Vagina (tissue), 2 donors: ENCODE measurements around the gene FUT1.

Source experiments
- POLR2A ChIP-seq, 2 donors: fragments of 450-650 bp; IDR thresholded peaks; one replicate each; pipeline ENCODE4 v1.6.1; 2017; ENCODE audit warnings: antibody characterized with exemption in 2 of 2, mild to moderate bottlenecking in 2 of 2, moderate library complexity in 2 of 2
- POLR2AphosphoS5 ChIP-seq, 2 donors: sonication (generic); formaldehyde crosslinking; IDR thresholded peaks; one replicate each; pipeline ENCODE4 v1.9.0; 2017; ENCODE audit warnings: antibody characterized with exemption in 2 of 2, mild to moderate bottlenecking in 2 of 2, low read depth in 1 of 2; ENCODE audit not compliant: insufficient read depth in 1 of 2
- TF ChIP-seq, protein P1 (sequence below), 3 experiments: fragments of 450-650 bp in 2 of 3; fragments of 200-600 bp in 1 of 3; sonication (generic) in 1 of 3; IDR thresholded peaks; one replicate each; pipeline ENCODE4 v1.5.1; 2017 to 2019; ENCODE audit warnings: antibody characterized with exemption in 3 of 3, mild to moderate bottlenecking in 2 of 3, moderate library complexity in 2 of 3

DNA sequence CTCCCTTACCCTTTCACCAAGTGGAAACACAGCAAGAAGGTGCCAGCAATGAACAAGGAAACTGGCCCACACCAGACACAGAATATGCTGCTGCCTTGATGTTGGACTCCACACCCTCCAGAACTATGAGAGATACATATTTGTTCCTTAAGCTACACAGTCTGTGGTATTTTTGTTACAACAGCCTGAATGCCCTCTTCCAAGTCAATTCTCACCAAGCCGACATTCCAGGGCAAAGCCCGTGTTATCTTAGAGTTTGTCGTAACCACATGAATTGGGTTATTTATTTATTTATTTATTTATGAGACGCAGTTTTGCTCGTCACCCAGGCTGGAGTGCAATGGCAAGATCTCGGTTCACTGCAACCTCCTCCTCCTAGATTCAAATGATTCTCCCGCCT, 17.8 kb upstream of the FUT1 start:
- TF ChIP-seq, protein P1, sequence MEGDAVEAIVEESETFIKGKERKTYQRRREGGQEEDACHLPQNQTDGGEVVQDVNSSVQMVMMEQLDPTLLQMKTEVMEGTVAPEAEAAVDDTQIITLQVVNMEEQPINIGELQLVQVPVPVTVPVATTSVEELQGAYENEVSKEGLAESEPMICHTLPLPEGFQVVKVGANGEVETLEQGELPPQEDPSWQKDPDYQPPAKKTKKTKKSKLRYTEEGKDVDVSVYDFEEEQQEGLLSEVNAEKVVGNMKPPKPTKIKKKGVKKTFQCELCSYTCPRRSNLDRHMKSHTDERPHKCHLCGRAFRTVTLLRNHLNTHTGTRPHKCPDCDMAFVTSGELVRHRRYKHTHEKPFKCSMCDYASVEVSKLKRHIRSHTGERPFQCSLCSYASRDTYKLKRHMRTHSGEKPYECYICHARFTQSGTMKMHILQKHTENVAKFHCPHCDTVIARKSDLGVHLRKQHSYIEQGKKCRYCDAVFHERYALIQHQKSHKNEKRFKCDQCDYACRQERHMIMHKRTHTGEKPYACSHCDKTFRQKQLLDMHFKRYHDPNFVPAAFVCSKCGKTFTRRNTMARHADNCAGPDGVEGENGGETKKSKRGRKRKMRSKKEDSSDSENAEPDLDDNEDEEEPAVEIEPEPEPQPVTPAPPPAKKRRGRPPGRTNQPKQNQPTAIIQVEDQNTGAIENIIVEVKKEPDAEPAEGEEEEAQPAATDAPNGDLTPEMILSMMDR (IDR thresholded peaks at IDR 0.05) = no peak
- TF ChIP-seq POLR2A (IDR thresholded peaks at IDR 0.05) (no peak), POLR2AphosphoS5 (IDR thresholded peaks at IDR 0.05; ENCODE audit: insufficient read depth in 1 of 2, low read depth in 1 of 2) (no peak)
